ENCODE results near the gene HOXA11.

Gene HOXA11

DNA sequence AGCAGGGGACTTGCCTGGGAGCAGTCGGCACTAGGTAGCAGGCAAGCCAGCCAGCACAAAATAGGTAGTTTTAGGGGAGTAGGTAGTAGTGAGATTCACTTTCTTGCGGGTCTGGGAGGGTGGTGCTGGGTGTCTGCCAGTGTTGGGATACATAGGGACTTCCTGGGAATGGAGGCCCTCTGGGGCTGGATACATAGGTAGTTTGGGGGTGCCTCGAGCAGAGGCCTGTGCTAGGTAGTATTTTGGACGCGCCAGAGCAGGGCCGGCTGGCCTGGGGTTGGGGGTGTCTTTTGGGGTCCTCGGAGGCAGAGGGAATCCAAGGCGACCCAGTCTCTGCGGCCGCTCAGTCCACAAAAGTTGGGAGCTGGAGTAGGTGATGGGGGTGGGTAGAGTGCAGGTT, 30.7 kb downstream of the HOXA11 start:
- no peak overlapping the region for H3K4me3 ChIP-seq (ENCODE audit: low read length)
- DNase-seq (ENCODE audit: low read depth, low spot score): no peak
- H3K36me3 ChIP-seq (ENCODE audit: control insufficient read depth, insufficient read depth, low read length): no peaks in the 10 kb centered on the region
- H3K4me1 ChIP-seq (ENCODE audit: control insufficient read depth, insufficient read depth, low read length): peaks cover 3% of the 10 kb centered on the region
- H3K9me3 ChIP-seq (ENCODE audit: control insufficient read depth, insufficient read depth, low read length): no peaks in the 10 kb centered on the region
- H3K27ac ChIP-seq (ENCODE audit: low read length): no peak overlapping the region
- peaks cover 97% of the 10 kb centered on the region for H3K27me3 ChIP-seq (ENCODE audit: control insufficient read depth, insufficient read depth, low read length)
- no CpG with 5 or more reads among the region's 10 CpGs for WGBS (ENCODE audit: insufficient coverage, insufficient read length)

GRCh38 chr7:27153526-27153925, 31.5 kb downstream of the HOXA11 start:
- Histone ChIP-seq H3K9me3 (ENCODE audit: control insufficient read depth, insufficient read depth, low read length) (no peaks in the 10 kb centered on the region), H3K36me3 (ENCODE audit: control insufficient read depth, insufficient read depth, low read length) (no peaks in the 10 kb centered on the region), H3K27me3 (ENCODE audit: control insufficient read depth, insufficient read depth, low read length) (peaks cover 97% of the 10 kb centered on the region), H3K4me3 (ENCODE audit: low read length) (no peak overlapping the region), H3K27ac (ENCODE audit: low read length) (no peak overlapping the region), H3K4me1 (ENCODE audit: control insufficient read depth, insufficient read depth, low read length) (peaks cover 3% of the 10 kb centered on the region)
- WGBS (ENCODE audit: insufficient coverage, insufficient read length): no CpG with 5 or more reads among the region's 3 CpGs
- no peak for DNase-seq (ENCODE audit: low read depth, low spot score)

GRCh38 chr7:27152816-27153442, 32.1 kb downstream of the HOXA11 start:
- no peaks in the 10 kb centered on the region for H3K36me3 ChIP-seq (ENCODE audit: control insufficient read depth, insufficient read depth, low read length)
- H3K4me3 ChIP-seq (ENCODE audit: low read length): no peak overlapping the region
- peaks cover 97% of the 10 kb centered on the region for H3K27me3 ChIP-seq (ENCODE audit: control insufficient read depth, insufficient read depth, low read length)
- H3K27ac ChIP-seq (ENCODE audit: low read length): no peak overlapping the region
- peaks cover 3% of the 10 kb centered on the region for H3K4me1 ChIP-seq (ENCODE audit: control insufficient read depth, insufficient read depth, low read length)
- no peak for DNase-seq (ENCODE audit: low read depth, low spot score)
- no CpG with 5 or more reads among the region's 22 CpGs for WGBS (ENCODE audit: insufficient coverage, insufficient read length)
- H3K9me3 ChIP-seq (ENCODE audit: control insufficient read depth, insufficient read depth, low read length): no peaks in the 10 kb centered on the region

GRCh38 chr7:27151931-27152815, 32.9 kb downstream of the HOXA11 start, which contains the start of gene HOXA3:
TSS of gene HOXA3 (minus strand) at chr7:27152583. CDS start at chr7:27110640, 41,943 bp downstream.
- H3K4me3 ChIP-seq (ENCODE audit: low read length): no peak within 1 kb of the TSS
- peaks cover 3% of the 10 kb centered on the region for H3K4me1 ChIP-seq (ENCODE audit: control insufficient read depth, insufficient read depth, low read length)
- no CpG with 5 or more reads among the region's 53 CpGs for WGBS (ENCODE audit: insufficient coverage, insufficient read length)
- H3K27me3 ChIP-seq (ENCODE audit: control insufficient read depth, insufficient read depth, low read length): peaks cover 96% of the 10 kb centered on the region
- H3K27ac ChIP-seq (ENCODE audit: low read length): no peak within 1 kb of the TSS
- no peak for DNase-seq (ENCODE audit: low read depth, low spot score)
- H3K9me3 ChIP-seq (ENCODE audit: control insufficient read depth, insufficient read depth, low read length): no peaks in the 10 kb centered on the region
- no peaks in the 10 kb centered on the region for H3K36me3 ChIP-seq (ENCODE audit: control insufficient read depth, insufficient read depth, low read length)

GRCh38 chr7:27151341-27151930, 33.6 kb downstream of the HOXA11 start:
- WGBS (ENCODE audit: insufficient coverage, insufficient read length): 100% methylated on average over 1 of the region's 27 CpGs
- Histone ChIP-seq H3K9me3 (ENCODE audit: control insufficient read depth, insufficient read depth, low read length) (no peaks in the 10 kb centered on the region), H3K27me3 (ENCODE audit: control insufficient read depth, insufficient read depth, low read length) (peaks cover 97% of the 10 kb centered on the region), H3K27ac (ENCODE audit: low read length) (no peak overlapping the region), H3K4me1 (ENCODE audit: control insufficient read depth, insufficient read depth, low read length) (peaks cover 3% of the 10 kb centered on the region), H3K36me3 (ENCODE audit: control insufficient read depth, insufficient read depth, low read length) (no peaks in the 10 kb centered on the region), H3K4me3 (ENCODE audit: low read length) (no peak overlapping the region)
- no peak for DNase-seq (ENCODE audit: low read depth, low spot score)

DNA sequence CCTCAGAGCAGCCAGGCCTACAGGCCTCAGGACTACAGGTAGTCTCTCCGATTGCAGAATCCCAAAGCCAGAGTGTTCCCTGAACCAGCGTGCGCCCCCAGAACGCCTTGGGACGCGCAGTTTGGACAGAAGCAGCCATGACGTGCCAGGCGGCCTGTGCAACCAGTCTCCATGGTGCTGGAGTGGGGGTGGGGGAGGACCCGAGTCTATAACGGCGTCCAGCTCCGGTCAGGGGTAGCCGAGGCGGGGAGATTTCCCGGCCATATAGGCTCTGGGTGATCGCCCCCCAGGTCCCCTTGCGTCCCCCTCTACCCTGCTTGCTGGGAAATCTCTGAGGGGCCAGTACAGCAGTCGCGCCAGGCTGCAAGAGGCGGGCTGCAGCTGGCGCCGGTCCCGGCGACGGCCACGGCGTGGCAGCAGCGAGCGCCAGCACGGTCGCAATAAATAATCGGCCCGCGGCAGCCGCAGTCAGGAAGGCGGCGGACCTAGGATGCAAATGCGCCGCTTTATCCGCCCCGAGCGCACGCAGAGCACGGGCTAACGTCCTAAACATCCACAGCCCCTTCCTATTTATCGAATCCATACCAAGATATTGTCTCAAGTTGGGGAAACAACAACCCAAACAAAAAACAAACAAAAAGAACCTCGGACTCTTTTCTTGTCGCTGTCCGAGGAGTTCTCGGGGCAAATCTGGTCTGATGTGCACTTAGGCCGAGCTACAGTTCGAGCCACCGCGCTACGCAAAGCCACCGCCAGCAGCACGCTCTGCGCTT, 34.3 kb downstream of the HOXA11 start:
- H3K27me3 ChIP-seq (ENCODE audit: control insufficient read depth, insufficient read depth, low read length): peaks cover 97% of the 10 kb centered on the region
- H3K36me3 ChIP-seq (ENCODE audit: control insufficient read depth, insufficient read depth, low read length): no peaks in the 10 kb centered on the region
- WGBS (ENCODE audit: insufficient coverage, insufficient read length): no CpG with 5 or more reads among the region's 58 CpGs
- no peaks in the 10 kb centered on the region for H3K9me3 ChIP-seq (ENCODE audit: control insufficient read depth, insufficient read depth, low read length)
- H3K4me3 ChIP-seq (ENCODE audit: low read length): no peak overlapping the region
- no peak overlapping the region for H3K27ac ChIP-seq (ENCODE audit: low read length)
- DNase-seq (ENCODE audit: low read depth, low spot score): no peak
- no peaks in the 10 kb centered on the region; the same call in 1 of the 2 replicates for H3K4me1 ChIP-seq (ENCODE audit: control insufficient read depth, insufficient read depth, low read length)

DNA sequence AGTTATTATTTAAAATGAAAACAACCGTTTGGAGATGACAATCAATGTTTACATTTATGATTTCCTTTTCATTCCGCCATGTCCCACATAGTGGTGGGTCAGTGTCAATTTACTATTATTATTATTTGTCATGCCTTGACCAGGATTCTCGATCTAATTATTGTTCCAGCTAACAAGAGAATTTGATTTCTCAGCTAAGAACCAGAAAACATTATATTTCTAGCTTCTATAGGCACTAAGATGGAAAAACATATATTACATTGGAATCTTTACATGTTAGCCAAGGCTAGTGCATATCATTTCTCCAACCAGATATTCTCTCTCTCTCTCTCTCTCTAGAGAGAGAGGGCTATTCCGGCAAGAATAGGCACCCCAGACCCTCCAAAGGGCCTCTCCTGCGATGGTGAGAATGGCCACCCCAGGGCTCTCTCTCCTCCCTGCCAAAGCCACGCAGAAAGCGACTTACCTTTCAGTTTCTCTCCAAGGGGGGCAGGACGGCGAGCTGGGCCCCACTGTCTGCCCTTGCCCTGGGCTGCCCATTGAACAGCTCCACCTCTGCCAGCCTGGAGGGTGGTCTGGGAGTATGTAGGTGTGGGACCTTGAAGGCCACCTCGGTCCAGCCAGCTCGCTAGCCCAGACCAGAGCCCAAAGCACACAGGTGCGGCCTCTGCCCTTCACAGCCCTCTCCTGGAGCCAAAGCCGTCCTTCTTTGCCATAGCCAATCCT, 35.0 kb downstream of the HOXA11 start:
- Histone ChIP-seq H3K9me3 (ENCODE audit: control insufficient read depth, insufficient read depth, low read length) (no peaks in the 10 kb centered on the region), H3K27ac (ENCODE audit: low read length) (no peak overlapping the region), H3K4me1 (ENCODE audit: control insufficient read depth, insufficient read depth, low read length) (no peaks in the 10 kb centered on the region; the same call in 1 of the 2 replicates), H3K4me3 (ENCODE audit: low read length) (no peak overlapping the region), H3K27me3 (ENCODE audit: control insufficient read depth, insufficient read depth, low read length) (peaks cover 97% of the 10 kb centered on the region), H3K36me3 (ENCODE audit: control insufficient read depth, insufficient read depth, low read length) (no peaks in the 10 kb centered on the region)
- no CpG with 5 or more reads among the region's 13 CpGs for WGBS (ENCODE audit: insufficient coverage, insufficient read length)
- no peak for DNase-seq (ENCODE audit: low read depth, low spot score)

DNA sequence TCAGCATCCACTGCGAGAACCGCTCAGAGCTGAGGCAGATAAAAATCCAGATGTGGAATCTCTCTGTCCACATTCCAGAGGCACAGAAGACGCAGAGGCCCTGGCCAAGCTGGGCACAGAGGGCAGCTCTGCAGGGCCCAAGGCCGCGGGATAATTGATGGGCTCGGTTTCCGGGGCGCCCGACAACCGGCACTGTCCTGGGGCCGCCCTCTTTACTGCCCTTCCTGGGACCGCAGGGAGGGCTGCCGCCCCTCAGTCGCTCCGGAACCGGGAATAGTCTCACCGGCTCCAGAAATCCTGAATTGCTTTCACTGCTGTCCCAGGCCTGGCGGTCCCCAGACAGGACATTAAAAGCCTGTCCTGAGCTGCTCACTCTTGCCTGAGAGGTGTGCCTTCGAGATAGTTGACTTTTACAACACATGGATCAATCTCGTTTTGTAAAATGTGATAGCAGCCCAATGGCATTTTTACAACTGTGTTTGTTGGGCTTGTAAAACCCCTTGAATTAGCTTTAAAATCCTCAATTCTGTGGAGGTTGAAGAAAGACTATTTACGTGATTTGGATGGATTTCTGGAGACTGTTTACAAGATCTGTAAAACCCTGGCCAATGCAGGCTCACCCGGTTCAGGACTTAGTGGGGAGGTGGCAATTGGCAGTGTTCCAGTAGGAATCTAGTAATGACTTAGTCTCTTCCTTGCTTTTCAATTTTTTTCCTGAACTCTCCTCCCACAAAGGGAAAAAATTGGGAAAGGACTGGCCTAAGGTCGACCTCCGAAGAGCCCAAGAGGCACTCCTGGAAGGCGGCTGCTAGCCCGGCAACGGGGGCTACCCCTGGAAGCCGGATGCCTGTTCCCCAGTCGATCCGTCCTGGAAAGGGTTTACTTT, 36.0 kb downstream of the HOXA11 start:
- no peak for DNase-seq (ENCODE audit: low read depth, low spot score)
- H3K27ac ChIP-seq (ENCODE audit: low read length): no peak overlapping the region
- H3K27me3 ChIP-seq (ENCODE audit: control insufficient read depth, insufficient read depth, low read length): peaks cover 97% of the 10 kb centered on the region
- no CpG with 5 or more reads among the region's 30 CpGs for WGBS (ENCODE audit: insufficient coverage, insufficient read length)
- no peaks in the 10 kb centered on the region for H3K9me3 ChIP-seq (ENCODE audit: control insufficient read depth, insufficient read depth, low read length)
- no peak overlapping the region for H3K4me3 ChIP-seq (ENCODE audit: low read length)
- no peaks in the 10 kb centered on the region; the same call in 1 of the 2 replicates for H3K4me1 ChIP-seq (ENCODE audit: control insufficient read depth, insufficient read depth, low read length)
- H3K36me3 ChIP-seq (ENCODE audit: control insufficient read depth, insufficient read depth, low read length): no peaks in the 10 kb centered on the region
